Stimulated activated CD4-positive, alpha-beta T cell treated with anti-CD3 and anti-CD28 coated beads, Interleukin-15, amount 100 ng/mL, for 48 hours (primary cell): ENCODE measurements around the gene OR51S1.
"Not testable (repeated sequence)": the region's sequence is repeated elsewhere in the genome, so short reads cannot be mapped to it uniquely, and the experiment has no call there.

ENCODE experiments used
- DNase-seq, 2 donors: peaks; one replicate each; pipeline ENCODE4 v3.0.0-alpha.2; 2020; ENCODE audit warnings: low read depth in 2 of 2

The OR51S1 gene

GRCh38 chr11:4848908-4849532, at the start of gene OR51S1:
Gene OR51S1 (minus strand): TSS chr11:4849208. CDS start chr11:4849208, 0 bp downstream.
- DNase-seq: no peak

GRCh38 chr11:4891996-4892640, 43.1 kb upstream of the OR51S1 start:
- no peak for DNase-seq

GRCh38 chr11:4890279-4890678, 41.3 kb upstream of the OR51S1 start:
- no peak for DNase-seq

- no peak for DNase-seq
These were observed 38.6 kb upstream of the OR51S1 start for GRCh38 chr11:4887591-4887990.

- no peak for DNase-seq
These were observed 37.2 kb upstream of the OR51S1 start for GRCh38 chr11:4886186-4886585.

GRCh38 chr11:4884361-4884760, 35.4 kb upstream of the OR51S1 start:
- no peak for DNase-seq

- DNase-seq: no peak
These were observed 33.5 kb upstream of the OR51S1 start for GRCh38 chr11:4882543-4882942.

- no peak for DNase-seq
These were observed 33.0 kb upstream of the OR51S1 start, which contains the start of gene OR51T1 for GRCh38 chr11:4881860-4882500. Gene OR51T1 (plus strand): TSS chr11:4881900. CDS start chr11:4881900, 0 bp downstream.

GRCh38 chr11:4881188-4881587, 32.2 kb upstream of the OR51S1 start:
- DNase-seq: no peak

- no peak for DNase-seq
These were observed 16.8 kb upstream of the OR51S1 start for GRCh38 chr11:4865855-4866254.

GRCh38 chr11:4863876-4864275, 14.9 kb upstream of the OR51S1 start:
- no peak for DNase-seq

- DNase-seq: no peak
These were observed 13.6 kb upstream of the OR51S1 start for GRCh38 chr11:4862447-4863236.

GRCh38 chr11:4854286-4854685, 5.3 kb upstream of the OR51S1 start:
- DNase-seq: not testable (repeated sequence)

- DNase-seq: no peak
These were observed 2.0 kb upstream of the OR51S1 start for GRCh38 chr11:4851033-4851432.

GRCh38 chr11:4839851-4840549, 9.0 kb downstream of the OR51S1 start:
- DNase-seq: no peak

GRCh38 chr11:4830909-4831308, 18.1 kb downstream of the OR51S1 start:
- no peak for DNase-seq

GRCh38 chr11:4830346-4830745, 18.7 kb downstream of the OR51S1 start:
- no peak for DNase-seq

GRCh38 chr11:4826425-4826824, 22.6 kb downstream of the OR51S1 start:
- no peak for DNase-seq

- DNase-seq: no peak
These were observed 23.9 kb downstream of the OR51S1 start for GRCh38 chr11:4825132-4825531.

- DNase-seq: no peak
These were observed 28.0 kb downstream of the OR51S1 start, which contains the start of gene OR51F2 for GRCh38 chr11:4821021-4821420. Gene OR51F2 (plus strand): TSS chr11:4821321. CDS start chr11:4821422, 101 bp downstream.

- DNase-seq: no peak
These were observed 39.8 kb downstream of the OR51S1 start for GRCh38 chr11:4809246-4809645.
